Measurements from ENCODE around the gene ZC3H14.

Gene ZC3H14

DNA sequence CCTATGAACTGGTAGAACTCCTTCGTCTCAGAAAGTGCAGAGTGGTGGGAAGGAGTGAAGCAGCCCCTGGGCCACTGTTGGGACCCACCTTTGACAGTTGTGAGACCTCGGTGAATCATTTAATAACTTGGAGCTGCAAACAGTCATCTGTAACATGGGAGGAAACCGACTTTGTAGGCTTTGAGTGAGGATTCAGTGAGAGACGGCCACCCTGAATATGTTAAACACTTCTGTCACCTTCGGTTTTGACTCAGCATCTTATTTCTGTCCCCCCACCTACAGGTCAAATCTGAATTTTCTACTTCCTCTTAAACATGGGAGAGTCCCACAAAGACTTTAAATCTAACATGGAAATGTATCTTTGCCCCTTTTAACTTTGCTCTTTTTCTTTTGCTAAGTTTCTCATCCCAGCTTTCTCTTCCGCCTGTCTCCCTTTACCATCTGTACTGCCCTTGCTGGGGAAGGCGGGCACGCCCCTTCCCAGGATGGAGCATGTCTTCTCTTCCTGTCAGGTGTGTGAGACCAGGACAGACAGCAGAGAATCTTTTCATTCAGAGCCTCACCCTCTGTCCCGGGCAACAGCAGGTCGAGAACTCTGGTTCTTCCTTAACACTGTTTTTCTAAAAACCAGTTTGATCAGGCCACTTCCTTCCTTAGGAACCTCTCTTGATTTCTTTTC lies 37.1 kb downstream of the ZC3H14 start:
- no peak for DNase-seq (ENCODE audit: low read depth in 1 of 2, low spot score in 1 of 2)

- no peak for DNase-seq (ENCODE audit: low read depth in 1 of 2, low spot score in 1 of 2)
Measured at GRCh38 chr14:88604212-88604611, 41.4 kb downstream of the ZC3H14 start.

GRCh38 chr14:88605594-88605993 lies 42.8 kb downstream of the ZC3H14 start:
- DNase-seq (ENCODE audit: low read depth in 1 of 2, low spot score in 1 of 2) = no peak

DNA sequence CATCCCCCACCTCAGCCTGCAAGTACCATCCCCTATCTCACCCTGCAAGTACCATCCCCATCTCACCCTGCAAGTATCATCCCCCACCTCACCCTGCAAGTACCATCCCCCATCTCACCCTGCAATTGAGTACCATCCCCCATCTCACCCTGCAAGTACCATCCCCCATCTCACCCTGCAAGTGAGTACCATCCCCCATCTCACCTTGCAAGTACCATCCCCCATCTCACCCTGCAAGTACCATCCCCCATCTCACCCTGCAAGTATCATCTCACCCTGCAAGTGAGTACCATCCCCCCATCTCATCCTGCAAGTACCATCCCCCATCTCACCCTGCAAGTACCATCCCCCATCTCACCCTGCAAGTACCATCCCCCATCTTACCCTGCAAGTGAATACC lies 45.0 kb downstream of the ZC3H14 start:
- no peak for DNase-seq (ENCODE audit: low read depth in 1 of 2, low spot score in 1 of 2)

DNA sequence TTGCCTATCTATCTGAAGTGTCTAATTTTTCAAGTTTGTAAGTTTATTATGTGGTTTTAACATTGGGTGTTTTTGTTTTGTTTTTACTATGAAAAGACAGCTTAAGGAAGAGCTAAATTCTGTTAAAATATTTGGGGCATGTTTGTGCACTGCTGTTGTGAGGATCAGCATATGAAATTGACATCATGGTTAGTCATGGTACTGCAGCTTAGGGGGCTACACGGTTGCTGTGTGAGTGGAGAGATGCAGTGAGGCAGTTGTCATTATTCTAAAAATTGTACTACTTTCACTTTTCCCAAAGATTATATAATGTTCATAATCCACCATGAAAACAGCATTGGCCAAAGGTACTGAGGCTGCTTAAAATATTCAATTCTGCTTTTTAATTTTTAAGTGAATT lies 49.0 kb downstream of the ZC3H14 start:
- no peak for DNase-seq (ENCODE audit: low read depth in 1 of 2, low spot score in 1 of 2)

- no peak for DNase-seq (ENCODE audit: low read depth in 1 of 2, low spot score in 1 of 2)
Measured at GRCh38 chr14:88612981-88613380, 50.1 kb downstream of the ZC3H14 start.

DNA sequence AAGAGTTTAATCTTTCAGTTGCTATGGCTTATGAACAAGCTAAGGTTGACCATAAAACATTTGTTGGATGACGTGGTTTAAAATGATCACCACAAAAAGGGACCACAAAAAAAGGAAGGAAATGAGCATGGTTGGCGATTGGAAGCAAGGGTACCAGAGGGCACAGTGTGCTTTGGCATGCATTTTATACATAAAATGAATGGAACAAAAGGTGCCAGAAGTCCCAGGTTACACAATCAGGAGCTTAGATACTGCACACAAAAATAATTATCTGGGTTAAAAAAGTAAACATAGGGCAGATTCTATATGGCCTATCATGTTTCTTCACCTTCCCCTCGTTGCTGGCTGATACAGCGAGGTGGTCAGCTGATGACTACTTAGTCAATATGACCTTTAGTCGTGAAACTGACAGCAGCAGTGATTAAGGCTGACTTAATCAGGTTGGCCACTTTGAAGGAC lies 50.7 kb downstream of the ZC3H14 start:
- DNase-seq (ENCODE audit: low read depth in 1 of 2, low spot score in 1 of 2) = no peak

GRCh38 chr14:88614218-88614907 lies 51.5 kb downstream of the ZC3H14 start:
- DNase-seq (ENCODE audit: low read depth in 1 of 2, low spot score in 1 of 2) = no peak

DNA sequence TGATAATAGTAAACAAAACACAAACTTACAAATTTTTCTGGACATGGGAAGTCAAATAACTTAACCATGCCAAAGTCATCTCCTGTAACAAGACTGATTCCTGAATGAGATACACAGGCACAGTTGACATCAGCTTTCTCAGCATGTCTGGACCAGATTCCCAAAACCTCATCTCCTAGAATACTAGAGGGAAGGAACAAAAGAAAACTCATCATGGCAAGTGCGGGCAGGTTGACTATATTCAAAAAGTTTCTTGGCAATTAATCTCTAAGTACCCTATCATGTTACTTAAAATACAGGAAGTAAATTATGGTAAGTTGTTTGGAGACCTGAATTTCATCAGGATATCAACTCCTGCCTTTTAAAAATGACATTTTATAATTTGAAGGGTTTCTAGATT lies 53.9 kb downstream of the ZC3H14 start:
- no peak for DNase-seq (ENCODE audit: low read depth in 1 of 2, low spot score in 1 of 2)

DNA sequence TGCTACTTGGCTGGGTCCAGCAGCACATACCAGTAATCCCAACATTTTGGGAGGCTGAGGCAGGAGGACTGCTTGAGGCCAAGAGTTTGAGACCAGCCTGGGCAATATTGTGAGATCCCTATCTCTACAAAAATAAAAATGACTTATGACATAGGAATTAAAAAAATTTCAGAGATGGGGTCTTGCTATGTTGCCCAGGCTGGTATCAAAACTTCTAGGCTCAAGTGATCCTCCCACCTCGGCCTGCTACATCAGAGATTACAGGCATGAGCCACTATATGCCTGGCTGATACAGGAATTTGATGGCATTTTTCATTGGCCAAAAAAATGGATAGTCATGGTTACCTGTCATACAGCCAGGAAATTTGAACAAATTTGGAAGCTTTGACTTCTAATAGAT lies 54.6 kb downstream of the ZC3H14 start:
- no peak for DNase-seq (ENCODE audit: low read depth in 1 of 2, low spot score in 1 of 2)

- no peak for DNase-seq (ENCODE audit: low read depth in 1 of 2, low spot score in 1 of 2)
Measured at GRCh38 chr14:88618476-88618875, 55.6 kb downstream of the ZC3H14 start.

DNA sequence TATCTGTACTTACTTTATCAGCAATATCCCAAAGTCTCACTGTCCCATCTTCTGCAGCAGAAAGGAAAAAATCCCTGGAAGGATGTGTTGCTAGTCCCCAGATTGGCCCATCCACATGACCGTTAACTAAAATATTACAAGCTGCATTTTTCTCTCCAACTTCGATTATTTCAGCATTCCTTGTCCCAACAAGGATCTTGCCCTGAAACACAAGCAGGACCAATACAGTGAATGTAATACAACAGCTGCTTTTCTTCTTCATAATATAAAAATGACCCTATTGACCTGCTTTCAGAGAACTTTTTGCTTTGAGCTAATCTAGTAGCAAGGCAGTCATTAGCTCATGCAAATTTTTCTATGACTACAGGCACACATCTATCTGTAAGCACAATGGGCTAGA lies 58.3 kb downstream of the ZC3H14 start:
- DNase-seq (ENCODE audit: low read depth in 1 of 2, low spot score in 1 of 2) = no peak

DNA sequence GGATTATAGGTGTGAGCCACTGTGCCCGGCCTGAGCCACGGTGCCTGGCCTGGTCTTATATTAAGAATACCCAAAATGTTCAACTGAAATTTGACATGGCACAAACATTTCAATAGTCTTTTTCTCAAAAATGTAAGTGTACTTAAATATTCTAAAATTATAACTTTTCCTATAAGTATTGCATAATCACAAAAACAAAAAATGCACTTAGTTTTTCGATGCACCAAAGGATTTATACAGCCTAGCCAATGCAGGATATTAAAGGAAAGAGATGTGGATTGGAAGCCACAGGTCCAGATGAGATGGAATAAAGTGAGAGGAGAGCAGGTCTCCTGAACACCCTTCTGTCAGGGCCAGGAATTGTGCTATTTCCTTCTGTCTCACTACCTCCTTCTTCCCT lies 62.8 kb downstream of the ZC3H14 start:
- no peak for DNase-seq (ENCODE audit: low read depth in 1 of 2, low spot score in 1 of 2)

DNA sequence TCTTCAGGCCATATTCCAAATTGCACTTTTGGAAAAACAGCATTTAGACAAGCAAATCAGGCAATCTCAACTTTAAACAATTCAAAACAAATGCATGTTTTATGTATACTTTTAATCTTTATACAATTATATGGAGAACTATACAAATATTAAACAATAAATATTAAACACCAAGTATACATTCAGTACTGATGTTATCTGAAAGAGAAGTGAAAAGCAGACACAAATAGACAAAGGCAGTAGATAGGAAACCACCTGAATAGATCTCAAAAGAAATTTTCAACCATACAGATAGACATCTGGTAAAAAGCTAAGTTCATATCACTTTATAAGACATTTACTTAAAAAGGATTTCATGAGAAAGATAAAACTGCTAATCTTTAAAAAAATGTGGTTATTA lies 65.2 kb downstream of the ZC3H14 start:
- no peak for DNase-seq (ENCODE audit: low read depth in 1 of 2, low spot score in 1 of 2)

DNA sequence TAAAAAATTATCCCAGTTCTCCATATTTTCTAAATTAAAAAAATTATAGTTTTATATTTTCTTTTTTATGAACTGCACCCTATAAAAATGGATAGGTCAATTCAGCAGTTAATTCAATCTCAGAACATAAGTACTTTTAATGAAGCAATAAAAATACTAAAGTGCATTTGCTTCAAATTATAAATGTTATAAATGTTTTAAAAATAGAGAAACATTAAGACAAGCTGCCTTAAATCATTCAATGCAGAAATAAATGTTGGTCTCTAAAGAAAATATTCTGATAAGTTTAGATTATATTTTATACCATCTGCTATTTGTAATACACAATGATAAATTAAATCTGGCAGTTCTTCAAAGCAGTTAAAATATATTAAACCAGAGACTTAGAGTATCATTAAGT lies 65.6 kb downstream of the ZC3H14 start:
- no peak for DNase-seq (ENCODE audit: low read depth in 1 of 2, low spot score in 1 of 2)

DNA sequence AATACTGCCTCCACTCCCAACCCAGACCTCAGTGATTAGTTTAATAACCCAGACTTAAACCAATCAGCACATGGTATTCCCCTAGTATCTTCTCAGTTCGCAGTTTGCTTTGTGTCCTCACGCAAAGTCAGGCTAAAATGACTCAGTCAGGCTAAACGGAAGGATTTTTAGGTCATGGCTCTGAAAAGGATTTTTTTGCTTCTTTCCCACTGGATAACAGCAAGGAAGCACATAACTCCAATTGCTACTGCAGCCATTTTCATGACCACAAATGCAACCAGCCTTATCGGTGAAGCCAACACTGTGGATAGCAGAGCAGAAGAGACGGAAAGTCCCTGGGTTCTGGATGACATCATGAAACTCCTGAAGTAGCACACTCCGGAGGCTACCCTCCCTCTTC lies 67.7 kb downstream of the ZC3H14 start:
- no peak for DNase-seq (ENCODE audit: low read depth in 1 of 2, low spot score in 1 of 2)

DNA sequence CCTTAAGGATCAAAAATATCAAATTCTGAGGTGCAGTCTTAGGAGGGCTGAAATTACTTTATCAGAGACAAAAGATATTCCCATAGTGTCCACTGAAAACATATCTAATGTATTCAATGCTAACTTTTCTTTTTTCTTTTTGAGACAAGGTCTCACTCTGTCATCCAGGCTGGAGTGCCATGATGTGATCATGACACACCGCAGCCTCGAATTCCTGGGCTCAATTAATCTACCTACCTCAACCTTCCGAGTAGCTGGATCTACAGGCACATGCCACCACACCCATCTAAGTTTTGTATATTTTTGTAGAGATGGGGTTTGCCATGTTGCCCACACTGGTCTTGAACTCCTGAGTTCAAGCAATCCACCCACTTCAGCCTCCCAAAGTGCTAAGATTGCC lies 68.3 kb downstream of the ZC3H14 start:
- no peak for DNase-seq (ENCODE audit: low read depth in 1 of 2, low spot score in 1 of 2)

- no peak for DNase-seq (ENCODE audit: low read depth in 1 of 2, low spot score in 1 of 2)
Measured at GRCh38 chr14:88632512-88632911, 69.7 kb downstream of the ZC3H14 start.

DNA sequence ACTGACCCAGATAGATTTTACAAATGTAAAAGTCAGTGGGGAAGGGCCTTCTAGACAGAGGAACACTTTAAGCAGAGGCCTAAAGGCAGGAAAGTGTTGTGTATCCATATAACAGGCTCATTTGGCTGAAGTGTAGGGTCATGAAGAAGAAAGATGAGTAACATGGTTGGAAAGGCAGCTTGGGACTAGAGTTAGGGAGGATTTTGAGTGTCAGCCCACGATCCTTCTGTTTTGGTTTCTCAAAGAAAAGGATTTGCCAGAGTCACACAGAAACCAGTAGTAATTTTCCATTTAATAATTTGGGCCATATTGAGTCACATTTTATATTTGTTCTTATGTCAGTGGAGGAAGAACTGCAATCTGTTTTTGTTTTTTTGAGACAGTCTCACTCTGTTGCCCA lies 76.4 kb downstream of the ZC3H14 start:
- DNase-seq (ENCODE audit: low read depth in 1 of 2, low spot score in 1 of 2) = no peak

- DNase-seq (ENCODE audit: low read depth in 1 of 2, low spot score in 1 of 2) = no peak
Measured at GRCh38 chr14:88660056-88660455, 97.2 kb downstream of the ZC3H14 start.

DNA sequence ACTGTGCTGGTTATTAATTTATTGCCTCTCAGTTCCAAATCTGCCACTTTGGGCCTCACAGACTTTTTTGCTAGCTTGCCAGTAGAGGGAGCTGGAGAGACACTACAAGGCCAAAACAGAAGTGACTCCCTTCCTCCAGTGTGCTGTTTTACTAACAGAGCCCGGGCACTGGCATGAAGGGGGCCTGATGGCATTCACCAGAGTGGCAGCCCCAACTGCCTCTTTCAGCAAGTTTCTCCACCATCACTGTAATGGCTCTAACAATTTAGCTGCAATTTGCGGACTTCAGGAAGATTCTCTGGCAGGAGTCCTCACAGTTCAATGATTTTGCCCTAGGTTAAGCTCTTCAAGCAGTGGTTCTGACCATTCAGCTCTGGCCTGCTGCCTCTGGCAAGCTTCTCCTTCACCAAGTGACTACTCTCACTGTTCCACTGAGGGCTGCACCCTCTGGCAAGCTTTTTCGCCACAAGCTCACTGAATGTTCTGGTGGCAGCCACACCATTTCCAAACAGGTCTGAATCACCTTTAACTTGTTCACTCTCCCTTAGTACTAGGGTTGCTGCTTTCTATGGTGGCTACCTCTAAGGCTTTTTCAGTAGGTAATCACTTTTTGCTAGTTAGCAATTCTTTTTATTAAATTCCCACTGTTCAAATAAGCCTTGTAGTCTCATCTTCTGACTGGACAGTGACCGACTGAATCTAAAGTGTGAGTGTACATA lies 104.9 kb downstream of the ZC3H14 start:
- peak in 1 of 2 donors; percentile 9 for DNase-seq (ENCODE audit: low read depth in 1 of 2, low spot score in 1 of 2)

DNA sequence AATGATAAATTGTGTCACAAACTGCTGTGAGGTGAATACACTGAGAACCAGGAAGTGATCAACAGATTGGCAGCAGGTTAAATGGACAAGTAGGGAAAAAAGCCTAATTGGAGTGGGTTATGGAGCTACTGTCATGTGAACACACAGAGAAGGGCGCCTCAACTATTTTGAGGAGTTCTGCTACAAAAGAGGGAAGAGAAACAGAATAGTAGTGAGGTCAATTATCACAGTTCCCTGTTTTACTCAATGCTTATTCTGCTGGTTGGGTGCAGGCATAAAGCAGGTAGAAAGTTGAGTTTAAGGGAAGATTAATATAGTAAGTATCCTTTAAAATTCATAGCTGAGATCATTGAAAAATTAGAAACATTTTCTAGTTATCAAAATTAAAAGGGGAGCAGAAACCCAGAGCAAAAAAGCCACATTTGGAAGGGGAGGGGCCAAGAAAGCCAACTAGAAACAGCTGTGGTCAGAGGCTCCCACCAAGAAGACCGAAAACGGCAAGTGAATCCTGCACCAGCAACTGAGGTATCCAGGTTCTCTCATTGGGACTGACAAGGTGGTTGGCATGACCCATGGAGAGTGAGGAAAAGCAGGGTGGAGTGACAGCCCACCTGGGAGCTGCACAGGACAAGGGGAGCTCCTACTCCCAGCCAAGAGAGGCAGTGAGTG lies 105.7 kb downstream of the ZC3H14 start:
- DNase-seq (ENCODE audit: low read depth in 1 of 2, low spot score in 1 of 2) = no peak

Data from stimulated activated CD4-positive, alpha-beta T cell treated with anti-CD3 and anti-CD28 coated beads, Interleukin-15, amount 100 ng/mL, for 1 hour (primary cell).